H9 (cell line): ENCODE measurements around the gene ATAD5. TPM values are rescaled to one million over a fixed set of nuclear protein-coding genes. Genes with fewer than 3 reads are reported as not detected.

Experiments used
- DNase-seq: peaks from one replicate; pipeline ENCODE4 v3.0.0-alpha.2; 2017
- H2AFZ ChIP-seq: one replicate; pipeline ENCODE4 v1.6.1; 2013; ENCODE audit warnings: mild to moderate bottlenecking, low read length, control low read depth, moderate library complexity
- H2AK5ac ChIP-seq: 2 replicates; pipeline ENCODE4 v1.6.1; 2013; ENCODE audit warnings: low read length, control low read depth, mixed read lengths; ENCODE audit not compliant: insufficient read length
- H2BK120ac ChIP-seq: one replicate; pipeline ENCODE4 v1.6.1; 2013; ENCODE audit warnings: low read depth, mild to moderate bottlenecking, low read length, control low read depth, inconsistent platforms; ENCODE audit not compliant: poor library complexity, severe bottlenecking
- H2BK12ac ChIP-seq: 2 replicates; pipeline ENCODE4 v1.6.1; 2013; ENCODE audit warnings: low read length, control low read depth, mixed read lengths, low read depth; ENCODE audit not compliant: insufficient read length
- H2BK15ac ChIP-seq: 2 replicates; pipeline ENCODE4 v1.6.1; 2013; ENCODE audit warnings: low read depth, low read length, control low read depth
- H2BK20ac ChIP-seq: one replicate; pipeline ENCODE4 v1.6.1; 2013; ENCODE audit warnings: low read depth, mild to moderate bottlenecking, low read length, control low read depth, inconsistent platforms; ENCODE audit not compliant: poor library complexity, severe bottlenecking
- H2BK5ac ChIP-seq: 2 replicates; pipeline ENCODE4 v1.6.1; 2013; ENCODE audit warnings: low read length, control low read depth, mixed read lengths; ENCODE audit not compliant: insufficient read length
- H3K14ac ChIP-seq: 2 replicates; pipeline ENCODE4 v1.6.1; 2013; ENCODE audit warnings: low read length, control low read depth; ENCODE audit not compliant: insufficient read depth
- H3K18ac ChIP-seq: 2 replicates; pipeline ENCODE4 v1.6.1; 2013; ENCODE audit warnings: low read depth, mild to moderate bottlenecking, mixed read lengths, low read length, control low read depth; ENCODE audit not compliant: insufficient read length
- H3K23ac ChIP-seq: 2 replicates; pipeline ENCODE4 v1.6.1; 2013; ENCODE audit warnings: low read length, control low read depth, mixed read lengths, low read depth; ENCODE audit not compliant: insufficient read length
- H3K23me2 ChIP-seq: 2 replicates; pipeline ENCODE4 v1.6.1; 2013; ENCODE audit warnings: low read depth, mild to moderate bottlenecking, mixed read lengths, low read length, control low read depth; ENCODE audit not compliant: insufficient read length, poor library complexity, severe bottlenecking
- H3K27ac ChIP-seq: 2 replicates; pipeline ENCODE4 v1.5.1; 2013; ENCODE audit warnings: low read length, control low read depth, mixed read lengths, low read depth; ENCODE audit not compliant: insufficient read length
- H3K27me3 ChIP-seq: 2 replicates; pipeline ENCODE4 v1.6.1; 2013; ENCODE audit warnings: low read length, control low read depth, inconsistent platforms; ENCODE audit not compliant: insufficient read depth
- H3K4ac ChIP-seq: 2 replicates; pipeline ENCODE4 v1.6.1; 2013; ENCODE audit warnings: low read depth, mild to moderate bottlenecking, control low read depth, inconsistent platforms, low read length, moderate library complexity
- H3K4me1 ChIP-seq: 2 replicates; pipeline ENCODE4 v1.6.1; 2013; ENCODE audit warnings: low read length, control low read depth, inconsistent platforms; ENCODE audit not compliant: insufficient read depth
- H3K4me2 ChIP-seq: 2 replicates; pipeline ENCODE4 v1.6.1; 2013; ENCODE audit warnings: low read length, control low read depth, mixed read lengths; ENCODE audit not compliant: insufficient read length, insufficient read depth
- H3K56ac ChIP-seq: 2 replicates; pipeline ENCODE4 v1.6.1; 2013; ENCODE audit warnings: low read depth, mild to moderate bottlenecking, mixed read lengths, low read length, control low read depth; ENCODE audit not compliant: insufficient read length
- H3K79me1 ChIP-seq: 2 replicates; pipeline ENCODE4 v1.6.1; 2013; ENCODE audit warnings: low read depth, mild to moderate bottlenecking, moderate library complexity, low read length, control low read depth, inconsistent platforms; ENCODE audit not compliant: insufficient read depth, poor library complexity, severe bottlenecking
- H3K79me2 ChIP-seq: 2 replicates; pipeline ENCODE4 v1.6.1; 2013; ENCODE audit warnings: low read length, control low read depth, inconsistent platforms; ENCODE audit not compliant: insufficient read depth
- H3K9ac ChIP-seq: 2 replicates; pipeline ENCODE4 v1.6.1; 2013; ENCODE audit warnings: low read length, control low read depth, mixed read lengths; ENCODE audit not compliant: insufficient read length; ENCODE audit errors: extremely low read depth
- H3K9me3 ChIP-seq: one replicate; pipeline ENCODE4 v1.6.1; 2013; ENCODE audit warnings: low read depth, low read length, inconsistent platforms; ENCODE audit not compliant: control insufficient read depth
- H3T11ph ChIP-seq: one replicate; pipeline ENCODE4 v1.6.1; 2013; ENCODE audit warnings: mild to moderate bottlenecking, low read length, control low read depth, inconsistent platforms
- H4K20me1 ChIP-seq: one replicate; pipeline ENCODE4 v1.6.1; 2013; ENCODE audit not compliant: control insufficient read depth, insufficient read length, insufficient read depth
- H4K5ac ChIP-seq: 2 replicates; pipeline ENCODE4 v1.6.1; 2013; ENCODE audit warnings: low read depth, mild to moderate bottlenecking, mixed read lengths, low read length, control low read depth; ENCODE audit not compliant: insufficient read length
- H4K8ac ChIP-seq: replicated peaks from 2 replicates; pipeline ENCODE4 v1.6.1; 2013; ENCODE audit warnings: low read length, control low read depth, mixed read lengths, low read depth; ENCODE audit not compliant: insufficient read length
- H4K91ac ChIP-seq: 2 replicates; pipeline ENCODE4 v1.6.1; 2013; ENCODE audit warnings: low read depth, mild to moderate bottlenecking, moderate library complexity, mixed read lengths, low read length, control low read depth; ENCODE audit not compliant: insufficient read length
- H3K27ac Mint-ChIP-seq, 3 experiments: 2 replicates in 2 of 3; 3 replicates in 1 of 3; pipeline ENCODE4 v1.8.0; 2020 to 2021; ENCODE audit warnings: mixed read lengths in 3 of 3, mild to moderate bottlenecking in 1 of 3, moderate library complexity in 1 of 3
- H3K27me3 Mint-ChIP-seq: 2 replicates; pipeline ENCODE4 v1.8.0; 2021; ENCODE audit warnings: low read depth, mild to moderate bottlenecking, moderate library complexity, mixed read lengths
- H3K36me3 Mint-ChIP-seq, 3 experiments: 2 replicates in 2 of 3; 3 replicates in 1 of 3; pipeline ENCODE4 v1.8.0; 2020 to 2021; ENCODE audit warnings: low read depth in 3 of 3, mixed read lengths in 3 of 3; ENCODE audit not compliant: insufficient read depth in 1 of 3
- H3K4me1 Mint-ChIP-seq, 2 experiments: 2 replicates each; pipeline ENCODE4 v1.8.0; 2020; ENCODE audit warnings: mixed read lengths in 2 of 2
- H3K4me3 Mint-ChIP-seq, 2 experiments: 2 replicates in 1 of 2; 3 replicates in 1 of 2; pipeline ENCODE4 v1.8.0; 2020 to 2021; ENCODE audit warnings: mild to moderate bottlenecking in 2 of 2, mixed read lengths in 2 of 2, moderate library complexity in 1 of 2
- H3K9me3 Mint-ChIP-seq, 2 experiments: 2 replicates in 1 of 2; 3 replicates in 1 of 2; pipeline ENCODE4 v1.8.0; 2020; ENCODE audit warnings: mild to moderate bottlenecking in 2 of 2, mixed read lengths in 2 of 2, moderate library complexity in 1 of 2
- CTCF ChIP-seq: fragments of 200-600 bp; sonication (generic); conservative IDR thresholded peaks from 3 replicates; pipeline ENCODE4 v1.8.0; 2021; ENCODE audit warnings: antibody characterized with exemption, mild to moderate bottlenecking
- WGBS: extraction: QIAGEN DNeasy Blood & Tissue Kit; methylation state at CpG from one replicate; pipeline ENCODE4 v1.1.7; 2013; ENCODE audit warnings: missing lambda C conversion rate, low lambda C conversion rate, mixed read lengths; ENCODE audit not compliant: insufficient read length; ENCODE audit errors: extremely low coverage; 5-methylcytosine and 5-hydroxymethylcytosine counted together
- total RNA-seq: library from RNA; stranded (reverse); gene quantifications from 2 replicates; pipeline ENCODE4 v1.2.1, GENCODE V29; 2021

Gene ATAD5
- total RNA-seq, 1 experiment from 2014 or later = 27.0 TPM

- no peak overlapping the region for H3K27ac Mint-ChIP-seq
- H2BK120ac ChIP-seq = no peak overlapping the region
- no peaks in the 10 kb centered on the region for H3K27me3 ChIP-seq
- H3K9me3 ChIP-seq = no peaks in the 10 kb centered on the region
- H4K8ac ChIP-seq = no peak overlapping the region
- no peak overlapping the region for H3K4me2 ChIP-seq
- no peaks in the 10 kb centered on the region for H3K4me1 ChIP-seq
- peaks cover 3% of the 10 kb centered on the region for H3K79me1 ChIP-seq
- H3K4me1 Mint-ChIP-seq = peaks cover 8 to 10% of the 10 kb centered on the region in 2 experiments
- WGBS = no CpG with 5 or more reads among the region's 1 CpG
- H4K5ac ChIP-seq = no peak overlapping the region
- H3K9ac ChIP-seq = no peak overlapping the region
- no peak overlapping the region for H3K14ac ChIP-seq
- no peak overlapping the region for H3K56ac ChIP-seq
- no peaks in the 10 kb centered on the region for H3K79me2 ChIP-seq
- peaks cover 39 to 65% (median 58%) of the 10 kb centered on the region in 3 experiments for H3K36me3 Mint-ChIP-seq
- no peak overlapping the region for H2BK5ac ChIP-seq
- no peak overlapping the region for H3T11ph ChIP-seq
- no peaks in the 10 kb centered on the region for H3K9me3 Mint-ChIP-seq
- H3K23ac ChIP-seq = no peak overlapping the region
- no peak overlapping the region for H2BK20ac ChIP-seq
- H4K20me1 ChIP-seq = no peaks in the 10 kb centered on the region
- H3K27ac ChIP-seq = no peak overlapping the region
- TF ChIP-seq CTCF = no peak
- no peak overlapping the region for H2AFZ ChIP-seq
- no peak overlapping the region for H3K4me3 Mint-ChIP-seq
- H3K23me2 ChIP-seq = no peaks in the 10 kb centered on the region
- H2BK15ac ChIP-seq = no peak overlapping the region
- H3K4ac ChIP-seq = no peak overlapping the region
- no peak overlapping the region for H4K91ac ChIP-seq
- no peak overlapping the region for H2AK5ac ChIP-seq
- DNase-seq = no peak
- no peaks in the 10 kb centered on the region for H3K27me3 Mint-ChIP-seq
- no peak overlapping the region for H3K18ac ChIP-seq
- H2BK12ac ChIP-seq = no peak overlapping the region
Measured at GRCh38 chr17:30801671-30802070, 30.1 kb upstream of the ATAD5 start.
